Activated gamma-delta T cell treated with Interleukin-2 at 50 U/mL for 16 hours (primary cell): ENCODE measurements around the gene POLH.
"Not testable (repeated sequence)": the region's sequence is repeated elsewhere in the genome, so short reads cannot be mapped to it uniquely, and the experiment has no call there.

Experiments used
- DNase-seq: peaks from one replicate; pipeline ENCODE4 v3.0.0-alpha.2; 2020

The POLH gene

DNA sequence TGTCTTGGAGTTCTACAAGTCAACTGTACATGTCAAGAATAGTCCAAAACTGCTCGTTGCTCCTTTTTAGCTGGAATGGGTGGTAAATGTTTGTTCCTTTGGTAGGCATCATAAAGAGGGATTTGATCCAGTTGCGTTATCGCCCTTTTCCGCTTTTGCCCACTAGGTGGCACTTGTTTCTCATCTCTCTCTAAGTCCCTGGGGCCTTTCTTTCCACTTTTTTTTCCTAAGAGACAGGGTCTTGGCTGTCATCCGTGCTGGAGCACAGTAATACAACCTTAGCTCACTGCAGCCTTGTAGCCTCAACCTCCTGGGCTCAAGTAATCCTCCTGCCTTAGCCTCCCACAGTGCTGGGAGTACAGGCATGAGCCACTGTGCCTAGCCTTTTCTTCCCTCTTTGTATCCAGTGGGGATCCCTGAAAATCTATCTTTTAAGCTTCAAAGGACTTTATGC lies 32.4 kb downstream of the POLH start:
- peak; percentile 52 for DNase-seq

DNA sequence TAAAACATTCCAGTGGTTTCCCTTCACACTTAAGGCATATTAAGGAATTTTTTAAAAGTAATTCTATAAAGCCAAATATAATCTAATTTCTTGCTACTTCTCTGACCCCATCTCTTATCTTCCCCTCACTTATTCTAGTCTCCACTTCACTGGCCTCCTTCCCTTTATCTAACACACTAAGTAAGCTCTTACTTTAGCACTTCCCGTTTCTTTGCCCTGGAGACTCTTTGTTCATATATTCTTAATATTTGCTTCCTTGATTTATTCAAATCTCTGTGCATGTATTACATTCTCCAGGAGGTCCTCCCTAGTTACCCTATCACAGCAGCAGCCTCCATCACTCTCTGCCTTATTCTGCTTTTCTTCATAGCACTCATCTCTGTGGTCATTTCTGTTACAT lies 32.8 kb downstream of the POLH start:
- no peak for DNase-seq

DNA sequence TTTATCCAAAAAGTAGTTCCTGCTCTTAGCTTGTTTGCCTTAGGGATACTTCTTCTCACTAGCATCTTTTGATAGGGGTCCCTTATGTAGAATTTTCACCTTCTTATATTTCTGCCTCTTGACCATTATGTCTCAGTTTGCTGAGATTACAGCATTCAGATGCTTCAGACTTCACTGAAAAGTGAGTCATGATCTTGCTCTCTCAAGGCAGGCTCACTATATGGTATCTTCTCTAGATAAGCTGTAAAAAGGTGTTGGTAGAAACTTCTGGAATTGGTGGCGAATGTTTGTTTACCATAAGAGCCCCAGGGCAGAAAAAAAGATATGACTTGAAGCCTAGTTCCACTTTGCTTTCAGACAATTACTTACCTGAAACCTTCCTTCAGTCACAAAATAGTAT lies 33.4 kb downstream of the POLH start:
- DNase-seq = no peak

DNA sequence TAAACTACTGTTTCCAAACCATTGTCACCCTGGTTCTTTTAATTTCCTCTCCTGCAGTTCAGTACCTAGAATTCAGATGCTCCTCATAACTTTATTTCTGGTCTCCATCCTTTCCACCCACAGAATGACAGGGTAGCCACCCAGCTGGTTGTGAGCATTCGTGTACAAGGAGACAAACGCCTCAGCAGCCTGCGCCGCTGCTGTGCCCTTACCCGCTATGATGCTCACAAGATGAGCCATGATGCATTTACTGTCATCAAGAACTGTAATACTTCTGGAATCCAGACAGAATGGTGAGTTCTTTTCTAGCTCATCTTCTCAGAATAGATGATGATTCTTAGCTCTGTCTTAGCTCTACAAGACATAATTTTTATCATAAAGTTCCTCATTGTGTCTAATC lies 34.4 kb downstream of the POLH start:
- DNase-seq = no peak

DNA sequence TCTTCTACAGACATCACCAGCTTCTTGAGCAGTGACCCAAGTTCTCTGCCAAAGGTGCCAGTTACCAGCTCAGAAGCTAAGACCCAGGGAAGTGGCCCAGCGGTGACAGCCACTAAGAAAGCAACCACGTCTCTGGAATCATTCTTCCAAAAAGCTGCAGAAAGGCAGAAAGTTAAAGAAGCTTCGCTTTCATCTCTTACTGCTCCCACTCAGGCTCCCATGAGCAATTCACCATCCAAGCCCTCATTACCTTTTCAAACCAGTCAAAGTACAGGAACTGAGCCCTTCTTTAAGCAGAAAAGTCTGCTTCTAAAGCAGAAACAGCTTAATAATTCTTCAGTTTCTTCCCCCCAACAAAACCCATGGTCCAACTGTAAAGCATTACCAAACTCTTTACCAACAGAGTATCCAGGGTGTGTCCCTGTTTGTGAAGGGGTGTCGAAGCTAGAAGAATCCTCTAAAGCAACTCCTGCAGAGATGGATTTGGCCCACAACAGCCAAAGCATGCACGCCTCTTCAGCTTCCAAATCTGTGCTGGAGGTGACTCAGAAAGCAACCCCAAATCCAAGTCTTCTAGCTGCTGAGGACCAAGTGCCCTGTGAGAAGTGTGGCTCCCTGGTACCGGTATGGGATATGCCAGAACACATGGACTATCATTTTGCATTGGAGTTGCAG lies 37.9 kb downstream of the POLH start:
- DNase-seq = no peak

DNA sequence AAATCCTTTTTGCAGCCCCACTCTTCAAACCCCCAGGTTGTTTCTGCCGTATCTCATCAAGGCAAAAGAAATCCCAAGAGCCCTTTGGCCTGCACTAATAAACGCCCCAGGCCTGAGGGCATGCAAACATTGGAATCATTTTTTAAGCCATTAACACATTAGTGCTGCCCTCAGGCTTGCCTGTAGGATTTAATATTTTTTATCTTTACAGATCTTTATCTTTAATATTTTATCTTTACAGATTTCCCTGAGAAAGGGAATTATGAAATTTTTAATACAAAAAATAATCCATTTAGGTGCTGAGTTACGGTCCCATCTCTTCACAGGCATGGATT lies 38.4 kb downstream of the POLH start:
- DNase-seq = no peak

DNA sequence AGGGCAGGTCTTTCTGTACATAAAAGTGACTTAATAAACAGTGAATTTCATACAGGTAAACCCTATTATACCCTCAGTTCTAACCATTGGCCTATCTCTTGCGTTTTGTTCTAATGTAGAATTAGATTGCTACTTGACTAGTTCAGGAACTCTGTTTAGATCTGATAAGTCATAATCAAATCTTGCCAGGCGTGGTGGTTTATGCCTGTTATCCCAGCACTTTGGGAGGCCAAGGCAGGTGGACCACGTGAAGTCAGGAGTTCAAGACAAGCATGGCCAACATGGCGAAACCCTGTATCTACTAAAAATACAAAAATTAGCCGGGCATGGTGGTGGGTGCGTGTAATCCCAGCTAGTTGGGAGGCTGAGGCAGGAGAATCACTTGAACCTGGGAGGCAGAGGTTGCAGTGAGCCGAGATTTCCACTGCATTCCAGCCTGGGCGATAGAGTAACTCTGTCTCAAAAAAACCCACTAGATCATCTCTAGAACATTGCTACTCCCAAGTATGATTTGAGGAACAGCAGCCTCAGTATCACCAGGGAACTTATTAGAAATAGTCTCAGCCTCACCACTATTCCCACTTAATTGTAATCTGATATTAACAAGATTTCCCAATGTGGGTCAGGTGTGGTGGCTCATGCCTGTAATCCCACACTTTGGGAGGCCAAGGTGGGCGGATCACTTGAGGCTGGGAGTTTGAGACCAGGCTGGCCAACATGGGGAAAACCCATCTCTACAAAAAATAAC lies 40.9 kb downstream of the POLH start:
- no peak for DNase-seq

DNA sequence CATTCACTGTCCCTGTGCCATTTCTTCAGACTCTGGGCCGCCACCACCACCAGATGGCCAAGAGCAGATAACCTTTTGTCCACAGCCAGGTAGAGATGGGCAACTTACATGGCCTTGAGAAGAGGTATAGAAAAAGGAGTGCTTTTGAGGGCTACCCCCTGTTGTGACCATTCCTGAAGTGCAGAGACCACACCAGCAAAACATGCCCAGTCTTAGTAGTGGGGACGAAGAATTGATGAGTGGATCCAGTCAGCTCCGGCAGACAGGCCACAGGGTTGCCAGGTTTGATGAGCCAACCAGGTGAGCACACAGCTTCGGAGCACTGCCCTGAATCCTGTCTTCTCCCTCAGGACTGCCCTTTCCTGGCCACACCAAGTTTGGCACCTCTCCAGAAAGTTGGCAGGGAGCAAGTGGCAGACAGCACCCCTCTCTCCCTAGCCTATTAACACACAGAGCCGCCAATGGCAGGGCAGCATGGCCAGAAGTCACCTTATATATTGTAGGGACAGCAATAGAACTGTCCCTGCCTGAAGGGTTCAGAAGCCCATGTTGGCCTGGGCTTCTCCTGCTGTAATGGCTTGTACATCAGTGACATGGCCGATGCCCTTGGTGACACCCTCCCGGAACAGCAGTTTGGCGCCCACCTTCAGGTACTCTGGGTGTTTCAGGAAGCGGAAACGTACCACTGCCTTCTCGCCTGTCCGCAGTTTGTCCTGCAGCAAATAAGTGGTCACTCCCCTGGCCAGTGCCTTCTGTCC lies 45.3 kb downstream of the POLH start:
- no peak for DNase-seq

DNA sequence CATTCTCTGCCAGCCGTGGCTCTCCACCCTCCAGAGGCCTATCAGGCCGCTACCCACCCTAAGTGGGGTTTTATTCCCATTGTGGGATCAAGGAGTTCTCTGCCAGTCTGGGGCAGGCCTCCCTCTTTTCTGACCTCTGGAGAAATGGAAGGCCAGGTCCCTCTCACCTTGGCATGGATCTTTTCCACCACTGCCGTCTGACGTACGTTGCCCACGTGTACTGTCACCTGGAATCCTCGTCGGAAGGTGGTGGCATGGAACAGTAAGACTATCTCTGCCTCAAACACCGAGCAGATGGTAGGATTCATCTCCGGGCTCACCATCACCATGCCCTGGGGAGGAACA lies 45.8 kb downstream of the POLH start:
- no peak for DNase-seq

DNA sequence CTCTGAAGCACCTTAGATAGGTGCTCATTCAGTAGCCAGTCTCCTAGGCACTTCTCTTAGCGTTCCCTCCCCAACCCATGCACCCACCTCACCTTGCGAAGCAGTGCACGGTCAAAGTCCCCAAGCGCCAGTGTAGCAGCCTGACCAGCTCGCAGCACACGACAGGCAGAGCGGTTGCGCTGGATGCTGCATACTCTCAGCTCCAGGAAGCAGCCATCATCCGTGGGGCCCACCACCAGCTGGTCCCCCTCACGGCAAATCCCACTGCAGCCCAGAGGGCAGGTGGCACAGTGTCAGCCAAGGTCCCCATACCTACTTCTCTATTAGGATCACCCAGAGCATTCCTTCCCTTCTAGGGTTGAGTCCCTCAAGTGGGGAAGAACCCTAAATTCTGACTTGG lies 46.6 kb downstream of the POLH start:
- no peak for DNase-seq

DNA sequence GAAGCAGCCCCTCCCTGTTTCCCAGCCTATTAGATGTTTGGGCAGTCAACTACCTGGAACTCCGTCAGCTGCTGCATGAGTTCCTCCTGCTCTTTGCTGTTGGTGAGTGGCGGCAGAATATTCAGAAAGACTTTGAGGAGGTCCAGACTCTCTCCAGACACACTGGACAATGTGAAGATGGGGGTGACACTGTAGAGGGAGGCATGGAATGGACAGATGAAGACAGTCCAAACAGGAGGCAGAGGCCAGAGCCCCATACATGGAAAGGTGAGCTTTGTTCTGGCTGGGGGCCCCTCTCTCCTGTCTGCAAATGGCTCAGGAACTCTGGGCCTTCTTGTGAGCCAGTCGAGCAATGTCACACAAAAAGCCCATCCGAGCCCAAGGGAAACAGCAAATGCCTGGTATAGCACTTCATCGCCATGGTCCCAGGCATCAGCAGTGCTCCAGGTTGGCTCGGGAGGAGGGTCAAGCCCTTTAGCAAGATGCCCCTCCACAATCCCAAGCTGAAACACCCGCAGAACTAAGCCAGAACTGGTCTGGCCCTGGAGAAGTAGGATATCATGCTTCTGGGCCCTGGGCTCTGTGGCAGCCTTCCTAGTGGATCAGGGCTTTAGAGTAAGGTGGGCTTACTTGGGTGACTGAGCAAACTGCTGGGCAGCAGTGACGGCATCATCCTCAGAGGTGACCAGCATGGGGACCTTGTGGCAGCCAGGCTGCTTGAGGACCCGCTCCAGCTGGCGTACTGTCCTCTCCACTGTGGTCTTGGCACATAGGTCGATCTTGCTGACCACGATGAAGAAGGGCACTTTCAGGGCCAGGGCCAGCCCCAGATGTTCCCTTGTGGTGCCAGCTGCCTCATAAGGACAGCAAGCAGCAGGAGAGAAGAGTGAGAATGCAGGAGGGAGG lies 48.1 kb downstream of the POLH start:
- DNase-seq = no peak

DNA sequence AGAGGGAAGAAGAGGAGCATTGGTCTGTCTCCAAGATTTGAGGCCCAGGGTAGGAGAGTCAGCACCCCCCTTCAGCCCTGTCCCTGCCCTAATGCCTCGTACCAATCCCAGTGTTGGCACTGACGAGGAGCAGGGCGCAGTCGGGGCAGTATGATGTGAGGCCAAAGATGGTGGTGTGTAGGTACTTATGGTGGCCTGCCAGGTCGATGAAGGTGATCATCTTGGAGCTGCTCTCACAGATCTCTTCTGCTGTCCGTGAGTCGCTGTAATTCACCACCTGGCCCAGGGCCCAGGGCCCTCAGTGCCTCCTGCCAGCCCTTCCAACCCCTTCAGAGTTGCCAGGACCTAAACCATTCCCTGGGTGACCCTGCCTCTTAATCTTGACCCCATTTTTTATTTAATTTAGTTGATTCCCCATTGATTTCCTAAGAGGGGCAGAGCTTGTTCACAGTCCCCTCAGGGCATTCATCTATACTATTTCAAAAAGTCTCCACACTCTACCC lies 48.9 kb downstream of the POLH start:
- DNase-seq = no peak

DNA sequence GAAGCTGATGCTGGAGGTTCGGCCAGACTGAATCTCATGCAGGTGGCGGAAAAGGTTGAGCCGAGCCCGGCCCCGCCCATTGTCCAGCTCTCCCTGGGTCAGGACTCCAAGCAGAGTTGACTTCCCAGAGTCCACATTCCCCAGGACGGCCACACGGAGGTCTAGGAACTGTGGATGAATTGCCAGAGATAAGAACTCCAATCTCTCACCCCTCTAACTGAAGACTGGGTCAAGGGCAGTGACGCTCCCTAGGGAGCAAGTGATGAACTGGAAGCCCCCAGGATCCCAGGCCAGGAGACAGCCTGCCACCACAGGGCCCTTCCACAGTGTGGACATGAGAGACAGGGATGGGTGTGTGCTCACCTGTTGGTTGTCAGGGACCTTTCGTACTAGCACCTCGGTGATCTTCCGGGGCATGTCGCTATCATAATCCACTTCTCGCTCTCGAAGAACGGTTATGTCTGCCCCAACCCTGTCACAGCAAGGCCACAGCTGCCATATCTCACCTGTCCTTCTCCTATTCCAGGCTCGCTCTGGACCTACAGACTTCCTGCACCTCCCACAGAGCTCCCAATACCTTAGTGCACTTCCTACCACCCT lies 49.5 kb downstream of the POLH start:
- DNase-seq = no peak

DNA sequence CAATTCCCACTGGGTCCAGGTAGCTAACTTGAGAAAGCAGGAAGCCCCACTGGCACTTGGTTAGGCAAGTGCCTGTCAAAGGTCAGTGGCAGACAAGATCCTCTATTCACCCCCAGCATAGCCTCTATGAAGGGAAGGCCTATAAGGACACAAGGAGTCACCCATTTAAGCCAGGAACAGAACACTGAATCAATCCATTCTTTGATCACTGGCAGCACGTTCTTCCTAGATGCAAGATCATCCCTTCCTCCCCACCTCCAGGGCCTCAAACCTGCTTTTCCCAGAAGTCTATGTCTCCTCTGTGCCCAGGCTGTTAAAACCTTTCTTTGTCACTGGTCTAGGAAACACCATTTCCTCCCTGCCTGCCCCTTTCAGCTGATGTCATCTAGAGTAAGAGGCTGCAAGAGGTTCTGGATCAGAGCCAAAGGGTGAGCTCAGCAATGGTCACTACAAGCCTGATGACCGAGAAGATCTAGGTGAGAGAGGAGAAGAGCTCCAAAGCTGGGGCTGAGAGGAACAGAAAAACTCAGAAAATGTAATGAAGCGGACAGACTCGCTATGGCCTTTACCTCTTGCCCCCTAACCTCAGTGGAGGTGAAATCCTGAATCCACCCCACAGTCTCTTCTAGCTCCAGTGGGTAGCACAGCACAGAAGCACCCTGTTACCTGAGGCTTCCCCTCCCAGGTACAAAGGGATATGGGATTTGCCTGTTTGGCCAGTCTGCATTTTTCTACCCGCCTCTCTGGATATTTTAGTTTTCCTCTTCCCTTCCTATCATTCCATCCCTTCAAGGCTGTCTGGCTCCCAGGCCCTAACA lies 51.2 kb downstream of the POLH start:
- DNase-seq = no peak

DNA sequence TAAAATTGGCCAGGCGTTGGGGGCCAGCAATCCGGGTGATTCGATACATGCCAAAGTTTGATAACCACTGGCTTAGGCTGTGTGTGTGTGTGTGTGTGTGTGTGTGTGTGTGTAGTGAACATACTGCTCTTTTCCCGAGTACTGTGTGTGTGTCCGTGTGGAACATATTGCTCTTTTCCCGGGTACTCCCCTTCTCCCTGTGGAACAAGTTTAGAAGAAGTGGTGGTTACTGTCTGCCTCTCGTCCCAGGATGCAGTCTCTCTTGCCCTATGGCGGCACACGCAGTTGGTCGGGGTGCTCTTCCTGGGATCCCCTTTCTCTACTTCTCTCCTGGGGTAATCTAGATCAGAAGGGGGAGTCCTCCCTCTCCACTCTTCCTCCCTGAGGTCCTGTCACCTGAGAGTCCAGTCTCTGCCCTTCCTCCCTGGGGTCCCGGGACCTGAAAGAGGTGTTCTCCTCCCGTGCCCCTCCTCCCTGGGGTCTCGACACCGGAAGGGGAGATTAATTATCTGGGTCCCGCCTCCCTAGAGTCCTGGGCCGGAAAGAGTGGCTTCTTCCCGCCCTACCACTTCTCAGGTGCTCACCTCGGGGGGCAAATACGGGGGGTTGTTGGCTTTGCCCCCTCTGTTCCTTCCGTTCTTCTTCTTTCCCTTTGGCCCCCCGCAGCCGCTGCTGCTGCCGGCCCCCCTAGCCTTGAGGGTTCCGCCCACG lies 52.6 kb downstream of the POLH start:
- DNase-seq = peak; percentile 46

DNA sequence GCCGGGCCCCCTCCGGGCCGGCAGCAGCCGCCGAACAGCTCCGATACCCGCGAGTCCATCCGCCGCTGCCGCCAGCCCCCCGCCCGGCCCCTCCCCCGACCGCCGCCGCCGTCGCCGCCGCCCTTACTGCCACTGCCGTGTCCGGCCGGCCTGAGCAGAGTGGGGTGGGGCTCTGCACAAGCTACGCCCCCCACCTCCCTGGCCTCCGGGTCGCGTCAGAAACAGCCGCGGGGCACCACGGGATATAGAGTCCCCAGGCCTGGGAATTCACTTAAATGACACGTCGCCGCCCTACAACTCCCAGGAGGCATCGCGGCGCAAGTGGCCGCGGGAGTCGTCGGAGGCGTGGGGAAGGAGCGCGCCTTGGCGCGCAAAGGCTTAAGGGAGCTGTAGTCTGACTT lies 53.1 kb downstream of the POLH start, which contains the start of gene GTPBP2:
TSS of gene GTPBP2 (minus strand) at position 161 of the 401 bp plus-strand sequence. CDS start at position 59, 102 bp downstream.
- peak; percentile 94 for DNase-seq

DNA sequence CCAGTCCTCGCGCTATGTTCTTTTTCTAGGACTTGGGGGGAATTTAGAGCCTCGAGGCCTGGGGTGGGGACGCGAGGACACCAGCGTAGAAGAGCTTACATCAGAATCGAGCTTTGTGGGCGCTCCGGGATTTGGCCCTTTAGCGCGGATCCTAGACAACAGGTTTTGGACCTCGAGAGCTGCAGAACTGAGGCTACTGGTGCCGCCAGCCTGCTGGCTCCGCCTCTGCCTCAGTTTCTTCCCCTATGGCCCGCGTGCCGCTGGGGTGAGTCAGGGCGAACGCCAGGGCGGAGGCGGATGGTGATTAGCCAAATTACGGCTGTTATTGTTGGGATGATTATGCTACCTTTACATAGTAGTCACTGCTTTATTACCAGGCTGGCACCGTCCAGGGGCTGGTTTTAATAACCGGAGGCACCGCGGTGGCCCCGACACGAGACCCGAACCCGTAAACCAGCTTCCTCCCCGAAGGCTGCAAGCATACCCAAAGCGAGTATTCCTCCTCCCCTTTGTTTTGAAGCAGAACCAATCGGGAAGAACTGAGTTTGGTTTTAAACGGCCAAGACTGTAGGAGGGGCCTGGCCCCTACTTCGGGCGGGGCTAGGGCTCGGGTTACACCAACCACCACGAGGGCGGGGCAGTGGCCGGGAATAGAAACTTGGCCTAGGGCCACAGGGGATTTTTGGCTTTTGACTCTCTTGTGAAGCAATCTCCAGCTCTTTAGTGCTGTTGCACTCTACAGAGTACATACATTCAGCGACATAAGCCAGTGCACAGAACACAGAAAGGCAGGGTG lies 53.7 kb downstream of the POLH start:
- DNase-seq = peak; percentile 76

DNA sequence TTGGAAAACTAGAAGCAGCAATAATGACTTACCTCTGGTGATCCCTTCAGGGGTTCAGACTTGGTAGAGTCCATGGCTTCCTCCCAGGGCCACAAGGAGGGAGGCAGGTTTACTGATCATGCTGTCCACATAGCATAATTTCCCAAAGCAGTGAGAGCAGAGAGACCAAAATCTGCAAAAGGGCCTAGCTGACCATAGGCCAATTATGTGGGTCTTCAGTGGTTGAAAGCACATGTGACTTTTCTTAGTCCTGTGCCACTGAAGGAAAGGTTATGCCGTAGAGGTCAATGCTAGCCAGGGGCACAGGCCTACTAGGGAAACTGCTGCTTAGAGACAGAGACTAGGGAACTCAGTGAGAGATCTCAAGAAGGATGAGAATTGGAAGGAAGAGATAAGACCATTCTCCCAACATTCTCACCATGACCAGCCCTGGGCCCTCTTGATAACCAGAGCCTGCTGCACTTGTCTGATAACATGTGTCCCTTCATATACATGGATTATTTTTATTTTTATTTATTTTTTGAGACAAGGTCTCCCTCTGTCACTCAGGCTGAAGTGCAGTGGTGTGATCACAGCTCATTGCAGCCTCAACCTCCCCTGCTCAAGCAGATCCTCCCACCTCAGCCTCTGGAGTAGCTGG lies 55.1 kb downstream of the POLH start:
- no peak for DNase-seq

DNA sequence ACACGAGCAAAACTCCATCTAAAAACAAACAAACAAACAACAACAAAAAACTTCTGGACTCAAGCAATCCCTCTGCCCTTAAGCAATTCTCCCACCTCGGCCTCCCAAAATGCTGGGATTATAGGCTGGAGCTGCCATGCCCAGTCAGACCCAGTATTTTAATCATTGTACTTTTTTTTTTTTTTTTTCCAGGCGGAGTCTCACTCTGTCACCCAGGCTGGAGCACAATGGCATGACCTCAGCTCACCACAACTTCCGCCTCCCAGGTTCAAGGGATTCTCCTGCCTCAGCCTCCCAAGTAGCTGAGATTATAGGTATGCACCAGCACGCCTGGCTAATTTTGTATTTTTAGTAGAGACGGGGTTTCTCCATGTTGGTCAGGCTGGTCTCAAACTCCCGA lies 57.0 kb downstream of the POLH start:
- not testable (repeated sequence) for DNase-seq
